A549 (cell line): Measurements from ENCODE around the gene PLXND1. TPM values are rescaled to one million over a fixed set of nuclear protein-coding genes. Genes with fewer than 3 reads are reported as not detected.
A peak's percentile ranks its signal among the peaks of the same experiment; 100 is the strongest.

Source experiments
- ATAC-seq, 2 experiments: fragments of 200-7000 bp in 1 of 2; fragments of >200 bp in 1 of 2; cut with Nextera tagmentation in 1 of 2; cut with Tn5 transposase in 1 of 2; 3 replicates each; pipeline versions ENCODE4 v1.8.0 to v1.9.1; 2018 to 2020; ENCODE audit warnings: mild to moderate bottlenecking in 1 of 2, moderate library complexity in 1 of 2
- CTCF ChIA-PET: fragments of 300-600 bp; sonication (Branson Sonifier 250); formaldehyde crosslinking; extraction: SDS; loops from one replicate; lab custom pipeline; 2021; ENCODE audit warnings: antibody characterized with exemption, inconsistent platforms; lab: Yijun Ruan, JAX
- POLR2A ChIA-PET: fragments of 350-600 bp; formaldehyde crosslinking; extraction: SDS; loops from one replicate; lab custom pipeline; 2021; ENCODE audit warnings: antibody characterized with exemption, inconsistent platforms; lab: Yijun Ruan, JAX
- DNase-seq, 2 experiments: peaks; one replicate each; pipeline versions ENCODE4 v3.0.0 to v3.0.0-alpha.2; 2011 to 2016; ENCODE audit warnings: low read depth in 1 of 2, low spot score in 1 of 2
- FAIRE-seq: peaks from 2 replicates; lab custom pipeline; 2011; peaks lifted over from hg19 to GRCh38; lab: Jason Lieb, UNC
- H3K27ac ChIP-seq, 2 experiments: fragments of >200 bp; sonication (Bioruptor Twin); formaldehyde crosslinking; 3 replicates each; pipeline ENCODE4 v1.5.1; 2016 to 2017
- H3K4me1 ChIP-seq: fragments of >200 bp; sonication (Bioruptor Twin); formaldehyde crosslinking; 3 replicates; pipeline ENCODE4 v1.6.1; 2016
- H3K4me2 ChIP-seq: fragments of >200 bp; sonication (Bioruptor Twin); formaldehyde crosslinking; 3 replicates; pipeline ENCODE4 v1.6.1; 2016
- H3K4me3 ChIP-seq: fragments of >200 bp; sonication (Bioruptor Twin); formaldehyde crosslinking; 3 replicates; pipeline ENCODE4 v1.5.1; 2016
- H3K9me3 ChIP-seq: fragments of >200 bp; sonication (Bioruptor Twin); formaldehyde crosslinking; 3 replicates; pipeline ENCODE4 v1.6.1; 2016
- ATOH8 ChIP-seq: fragments of 250-450 bp; sonication (Bioruptor Pico); IDR thresholded peaks from 2 replicates; pipeline ENCODE4 v1.5.0; 2020; ENCODE audit warnings: low read depth, mild to moderate bottlenecking, moderate library complexity
- BHLHE40 ChIP-seq: IDR thresholded peaks from 2 replicates; pipeline ENCODE4 v1.6.1; 2012; ENCODE audit warnings: low read depth, low read length, inconsistent platforms
- CBX2 ChIP-seq: fragments of 200-600 bp; sonication (generic); IDR thresholded peaks from 2 replicates; pipeline ENCODE4 v1.6.1; 2016; ENCODE audit warnings: low read depth, mild to moderate bottlenecking, borderline replicate concordance
- CEBPB ChIP-seq, 2 experiments: fragments of >200 bp in 1 of 2; sonication (Bioruptor Twin) in 1 of 2; formaldehyde crosslinking in 1 of 2; IDR thresholded peaks; 2 replicates each; pipeline ENCODE4 v1.6.1; 2012 to 2016
- CHD2 ChIP-seq: fragments of 150-350 bp; IDR thresholded peaks from 2 replicates; pipeline ENCODE4 v1.6.1; 2014; ENCODE audit warnings: low read length; ENCODE audit not compliant: partially characterized antibody
- EHF ChIP-seq: fragments of 250-450 bp; sonication (Bioruptor Pico); IDR thresholded peaks from 2 replicates; pipeline ENCODE4 v1.5.0; 2020; ENCODE audit warnings: mild to moderate bottlenecking
- EHMT2 ChIP-seq: fragments of 200-600 bp; sonication (generic); IDR thresholded peaks from 2 replicates; pipeline ENCODE4 v1.6.1; 2016; ENCODE audit warnings: antibody characterized with exemption, low read depth, mild to moderate bottlenecking, moderate library complexity
- FOSB ChIP-seq: fragments of 250-450 bp; sonication (Bioruptor Pico); IDR thresholded peaks from 2 replicates; pipeline ENCODE4 v1.5.0; 2020; ENCODE audit warnings: mild to moderate bottlenecking, moderate library complexity
- FOXS1 ChIP-seq: fragments of 250-450 bp; sonication (Bioruptor Pico); IDR thresholded peaks from 2 replicates; pipeline ENCODE4 v1.5.0; 2020; ENCODE audit warnings: mild to moderate bottlenecking, moderate library complexity
- HMGXB4 ChIP-seq: fragments of 250-450 bp; sonication (Bioruptor Pico); IDR thresholded peaks from 2 replicates; pipeline ENCODE4 v1.5.0; 2021; ENCODE audit warnings: mild to moderate bottlenecking, moderate library complexity, borderline replicate concordance
- HOXA7 ChIP-seq: fragments of 250-450 bp; sonication (Bioruptor Pico); IDR thresholded peaks from 2 replicates; pipeline ENCODE4 v1.5.0; 2020; ENCODE audit warnings: mild to moderate bottlenecking, moderate library complexity
- HOXB5 ChIP-seq: fragments of 250-450 bp; sonication (Bioruptor Pico); IDR thresholded peaks from 2 replicates; pipeline ENCODE4 v1.5.0; 2020; ENCODE audit warnings: mild to moderate bottlenecking, moderate library complexity
- JUN ChIP-seq, 2 experiments: fragments of >200 bp; sonication (Bioruptor Twin); formaldehyde crosslinking; IDR thresholded peaks; 2 replicates in 1 of 2; 3 replicates in 1 of 2; pipeline ENCODE4 v1.6.1; 2016 to 2017
- KDM1A ChIP-seq: fragments of 200-600 bp; sonication (generic); IDR thresholded peaks from 2 replicates; pipeline ENCODE4 v1.6.1; 2016; ENCODE audit warnings: low read depth, mild to moderate bottlenecking
- MAX ChIP-seq: IDR thresholded peaks from 2 replicates; pipeline ENCODE4 v1.6.1; 2012
- MAZ ChIP-seq: fragments of 150-350 bp; IDR thresholded peaks from 2 replicates; pipeline ENCODE4 v1.6.1; 2014; ENCODE audit warnings: antibody characterized with exemption, low read depth, low read length, borderline replicate concordance
- NFE2L2 ChIP-seq: fragments of 150-350 bp; conservative IDR thresholded peaks from 2 replicates; pipeline ENCODE4 v1.6.1; 2014; ENCODE audit warnings: low read length
- PBX3 ChIP-seq: IDR thresholded peaks from 2 replicates; pipeline ENCODE4 v1.6.1; 2012
- POLR2AphosphoS2 ChIP-seq: conservative IDR thresholded peaks from 2 replicates; pipeline ENCODE4 v1.6.1; 2012; ENCODE audit warnings: low read length, improper control_type of control experiment, inconsistent platforms
- RCOR1 ChIP-seq: fragments of 150-350 bp; IDR thresholded peaks from 2 replicates; pipeline ENCODE4 v1.6.1; 2014; ENCODE audit warnings: antibody characterized with exemption, low read length, low read depth
- RFX5 ChIP-seq: fragments of 450-650 bp; IDR thresholded peaks from 2 replicates; pipeline ENCODE4 v1.7.1; 2014; ENCODE audit warnings: antibody characterized with exemption, mild to moderate bottlenecking, moderate library complexity
- RNF2 ChIP-seq: fragments of 200-600 bp; sonication (generic); IDR thresholded peaks from 2 replicates; pipeline ENCODE4 v1.6.1; 2016; ENCODE audit warnings: low read depth, mild to moderate bottlenecking, antibody characterized with exemption, moderate library complexity, borderline replicate concordance
- SMC3 ChIP-seq: fragments of >200 bp; sonication (Bioruptor Twin); formaldehyde crosslinking; IDR thresholded peaks from 3 replicates; pipeline ENCODE4 v1.6.1; 2018; ENCODE audit warnings: inconsistent platforms
- SREBF2 ChIP-seq: fragments of 450-650 bp; IDR thresholded peaks from 2 replicates; pipeline ENCODE4 v1.6.1; 2014; ENCODE audit warnings: mild to moderate bottlenecking, moderate library complexity
- TFCP2L1 ChIP-seq: fragments of 250-450 bp; sonication (Bioruptor Pico); IDR thresholded peaks from 2 replicates; pipeline ENCODE4 v1.5.0; 2021; ENCODE audit warnings: mild to moderate bottlenecking
- USF2 ChIP-seq: fragments of 450-650 bp; IDR thresholded peaks from 2 replicates; pipeline ENCODE4 v1.6.1; 2014; ENCODE audit warnings: antibody characterized with exemption
- ZNF302 ChIP-seq: fragments of 250-450 bp; sonication (Bioruptor Pico); IDR thresholded peaks from 2 replicates; pipeline ENCODE4 v1.9.0; 2021; ENCODE audit warnings: inconsistent platforms, mild to moderate bottlenecking, moderate library complexity
- WGBS: methylation state at CpG from one replicate; pipeline ENCODE4 v1.1.6; 2017; ENCODE audit errors: missing lambda C conversion rate; 5-methylcytosine and 5-hydroxymethylcytosine counted together
- polyA plus RNA-seq, 4 experiments: library from polyadenylated mRNA; depleted of rRNA in 3 of 4; stranded (reverse); fragments of >200 nt; fragmentation: RNase III in 1 of 4; extraction: RNeasy Plus Mini Kit Qiagen cat#74134 plus additional on column Dnase treatment in 1 of 4; gene quantifications; 2 replicates in 3 of 4; 3 replicates in 1 of 4; pipeline ENCODE4 v1.2.3, GENCODE V29; 2011 to 2017

PLXND1 gene
- polyA plus RNA-seq, 2 of the 4 experiments (the other 2 are of a cell fraction), result 26.8 to 72.6 TPM

- Histone ChIP-seq H3K4me1 (peaks cover 69% of the 10 kb centered on the region), H3K9me3 (no peaks in the 10 kb centered on the region), H3K27ac (peak overlapping the region; percentile 62 to 97; a peak in 4 of 6 replicates), H3K4me2 (peak overlapping the region; percentile 86), H3K4me3 (no peak overlapping the region)
- ATAC-seq (no peak), DNase-seq (no peak), FAIRE-seq (no peak)
- 96% methylated on average over 11 of the region's 11 CpGs for WGBS
- TF ChIP-seq CEBPB (IDR thresholded peaks at IDR 0.05), result no peak
- CTCF ChIA-PET, result no interaction called here
- POLR2A ChIA-PET, result interaction anchor here (1.1 kb wide), 1 partner anchor 24 kb away, joined by 3 read pairs; no protein-coding TSS in a partner anchor
Measured at GRCh38 chr3:129602309-129602708, 4.2 kb downstream of the PLXND1 start.

- Histone ChIP-seq H3K4me2 (peak overlapping the region; percentile 86; the same call in 1 of the 3 replicates), H3K4me1 (peaks cover 72% of the 10 kb centered on the region), H3K27ac (peak overlapping the region in 1 of 2 experiments; percentile 52; a peak in 3 of 6 replicates), H3K9me3 (no peaks in the 10 kb centered on the region), H3K4me3 (no peak overlapping the region)
- WGBS, result 91% methylated on average over 5 of the region's 5 CpGs
- ChIA-PET POLR2A (no interaction called here), CTCF (no interaction called here)
- ATAC-seq (no peak), FAIRE-seq (no peak), DNase-seq (no peak)
- TF ChIP-seq KDM1A (no peak), RNF2 (no peak), HOXA7 (CRISPR knock-in tag) (no peak), USF2 (no peak), ATOH8 (no peak), ZNF302 (CRISPR knock-in tag) (no peak)
Measured at GRCh38 chr3:129601713-129602112, 4.8 kb downstream of the PLXND1 start.

GRCh38 chr3:129600348-129600747 lies 6.1 kb downstream of the PLXND1 start:
- peak overlapping the region; percentile 54; the same call in 1 of the 3 replicates for H3K4me2 ChIP-seq
- ATAC-seq, result no peak
- peak overlapping the region in 1 of 2 experiments; percentile 76; a peak in 2 of 6 replicates for H3K27ac ChIP-seq
- FAIRE-seq, result no peak
- ChIA-PET POLR2A (no interaction called here), CTCF (no interaction called here)
- WGBS, result 89% methylated on average over 2 of the region's 2 CpGs
- DNase-seq, result no peak
- no peaks in the 10 kb centered on the region for H3K9me3 ChIP-seq
- no peak overlapping the region for H3K4me3 ChIP-seq
- H3K4me1 ChIP-seq, result peaks cover 81% of the 10 kb centered on the region
- TF ChIP-seq FOSB (CRISPR knock-in tag) (no peak), MAX (no peak), SMC3 (no peak), EHMT2 (no peak), HMGXB4 (CRISPR knock-in tag) (no peak), PBX3 (no peak)

- POLR2A ChIA-PET, result no interaction called here
- Histone ChIP-seq H3K4me2 (peak overlapping the region; percentile 54), H3K9me3 (no peaks in the 10 kb centered on the region), H3K4me1 (peaks cover 79% of the 10 kb centered on the region), H3K27ac (peak overlapping the region in 1 of 2 experiments; percentile 76; a peak in 3 of 6 replicates), H3K4me3 (no peak overlapping the region)
- 48% methylated on average over 4 of the region's 5 CpGs for WGBS
- CTCF ChIA-PET, result interaction anchor here (1.5 kb wide), 1 partner anchor 28 kb away, joined by 5 read pairs; no protein-coding TSS in a partner anchor
- ATAC-seq, result peak in 1 of 2 experiments; percentile 30; a peak in 3 of 6 replicates
- peak in 1 of 2 experiments; percentile 47 for DNase-seq
- FAIRE-seq, result no peak
- TF ChIP-seq JUN (IDR thresholded peaks at IDR 0.05), result no peak
- no peak for TF ChIP-seq POLR2AphosphoS2
- TF ChIP-seq RNF2, result no peak
- no peak for TF ChIP-seq NFE2L2
- TF ChIP-seq CBX2, result no peak
- TF ChIP-seq SREBF2, result no peak
- TF ChIP-seq MAZ, result no peak
- TF ChIP-seq EHF (CRISPR knock-in tag), result no peak
- TF ChIP-seq FOXS1 (CRISPR knock-in tag), result no peak
- no peak for TF ChIP-seq TFCP2L1 (CRISPR knock-in tag)
- TF ChIP-seq CHD2, result no peak
- no peak for TF ChIP-seq KDM1A
- no peak for TF ChIP-seq BHLHE40
- TF ChIP-seq RCOR1, result no peak
- no peak for TF ChIP-seq RFX5
- no peak for TF ChIP-seq HOXB5 (CRISPR knock-in tag)
Measured at GRCh38 chr3:129599607-129600006, 6.9 kb downstream of the PLXND1 start.
